Hepatocyte (in vitro differentiated cells): ENCODE results near the gene SMG7. TPM values are rescaled to one million over a fixed set of nuclear protein-coding genes. Genes with fewer than 3 reads are reported as not detected.
"Not testable (repeated sequence)": the region's sequence is repeated elsewhere in the genome, so short reads cannot be mapped to it uniquely, and the experiment has no call there.

Experiments
- DNase-seq: peaks from one replicate; pipeline ENCODE4 v3.0.0-alpha.2; 2016; ENCODE audit warnings: low spot score
- H2AFZ ChIP-seq: fragments of 200-600 bp; sonication (generic); 2 replicates; pipeline ENCODE4 v1.6.0; 2016; ENCODE audit warnings: antibody characterized with exemption, mild to moderate bottlenecking
- H3K27ac ChIP-seq: fragments of 200-600 bp; sonication (generic); 2 replicates; pipeline ENCODE4 v1.5.1; 2016; ENCODE audit warnings: mild to moderate bottlenecking
- H3K27me3 ChIP-seq: fragments of 200-600 bp; sonication (generic); 2 replicates; pipeline ENCODE4 v1.6.1; 2016
- H3K36me3 ChIP-seq: fragments of 200-600 bp; sonication (generic); replicated peaks from 2 replicates; pipeline ENCODE4 v1.5.1; 2016; ENCODE audit warnings: low read depth; ENCODE audit not compliant: insufficient read depth
- H3K4me1 ChIP-seq: fragments of 200-600 bp; sonication (generic); 2 replicates; pipeline ENCODE4 v1.5.1; 2016; ENCODE audit warnings: mild to moderate bottlenecking, moderate library complexity; ENCODE audit not compliant: insufficient read depth
- H3K4me2 ChIP-seq: fragments of 200-600 bp; sonication (generic); 2 replicates; pipeline ENCODE4 v1.6.0; 2016
- H3K4me3 ChIP-seq: fragments of 200-600 bp; sonication (generic); 2 replicates; pipeline ENCODE4 v1.5.1; 2016; ENCODE audit warnings: mild to moderate bottlenecking
- H3K79me2 ChIP-seq: fragments of 200-600 bp; sonication (generic); 2 replicates; pipeline ENCODE4 v1.6.0; 2017; ENCODE audit warnings: mild to moderate bottlenecking
- H3K9me2 ChIP-seq: fragments of 200-600 bp; sonication (generic); replicated peaks from 2 replicates; pipeline ENCODE4 v1.6.0; 2017; ENCODE audit warnings: mild to moderate bottlenecking; ENCODE audit not compliant: insufficient read depth
- H3K9me3 ChIP-seq: fragments of 200-600 bp; sonication (generic); 2 replicates; pipeline ENCODE4 v1.5.1; 2016; ENCODE audit warnings: low read depth, mild to moderate bottlenecking
- H4K20me1 ChIP-seq: fragments of 200-600 bp; sonication (generic); 2 replicates; pipeline ENCODE4 v1.6.0; 2016; ENCODE audit warnings: mild to moderate bottlenecking; ENCODE audit not compliant: insufficient read depth, poor library complexity, severe bottlenecking
- EZH2 ChIP-seq: fragments of 200-600 bp; sonication (generic); IDR thresholded peaks from 2 replicates; pipeline ENCODE4 v1.6.1; 2016; ENCODE audit warnings: antibody characterized with exemption, mild to moderate bottlenecking, borderline replicate concordance
- EZH2phosphoT487 ChIP-seq: fragments of 200-600 bp; sonication (generic); IDR thresholded peaks from one replicate; pipeline ENCODE4 v1.6.1; 2018; ENCODE audit warnings: antibody characterized with exemption, mild to moderate bottlenecking, low read depth, moderate library complexity; ENCODE audit not compliant: unreplicated experiment, severe bottlenecking
- WGBS: methylation state at CpG from one replicate; pipeline ENCODE4 v1.1.6; 2016; ENCODE audit warnings: low lambda C conversion rate; ENCODE audit errors: missing lambda C conversion rate; 5-methylcytosine and 5-hydroxymethylcytosine counted together
- polyA plus RNA-seq: library from polyadenylated mRNA; unstranded; fragments of >200 nt; fragmentation: Nextera tagmentation; extraction: Ambion mirVana; gene quantifications from 2 replicates; pipeline ENCODE4 v1.2.1, GENCODE V29; 2016
- total RNA-seq: library from RNA; depleted of rRNA; stranded (reverse); fragments of >200 nt; gene quantifications from 2 replicates; pipeline ENCODE4 v1.2.3, GENCODE V29; 2014
- TF ChIP-seq, protein P1 (sequence below): fragments of 200-600 bp; sonication (generic); IDR thresholded peaks from 2 replicates; pipeline ENCODE4 v1.5.1; 2016; ENCODE audit warnings: antibody characterized with exemption, mild to moderate bottlenecking; ENCODE audit not compliant: poor library complexity

The SMG7 gene
- total RNA-seq (28.8 and 39.5 TPM in 2 replicates), polyA plus RNA-seq (22.3 and 28.1 TPM in 2 replicates)

DNA sequence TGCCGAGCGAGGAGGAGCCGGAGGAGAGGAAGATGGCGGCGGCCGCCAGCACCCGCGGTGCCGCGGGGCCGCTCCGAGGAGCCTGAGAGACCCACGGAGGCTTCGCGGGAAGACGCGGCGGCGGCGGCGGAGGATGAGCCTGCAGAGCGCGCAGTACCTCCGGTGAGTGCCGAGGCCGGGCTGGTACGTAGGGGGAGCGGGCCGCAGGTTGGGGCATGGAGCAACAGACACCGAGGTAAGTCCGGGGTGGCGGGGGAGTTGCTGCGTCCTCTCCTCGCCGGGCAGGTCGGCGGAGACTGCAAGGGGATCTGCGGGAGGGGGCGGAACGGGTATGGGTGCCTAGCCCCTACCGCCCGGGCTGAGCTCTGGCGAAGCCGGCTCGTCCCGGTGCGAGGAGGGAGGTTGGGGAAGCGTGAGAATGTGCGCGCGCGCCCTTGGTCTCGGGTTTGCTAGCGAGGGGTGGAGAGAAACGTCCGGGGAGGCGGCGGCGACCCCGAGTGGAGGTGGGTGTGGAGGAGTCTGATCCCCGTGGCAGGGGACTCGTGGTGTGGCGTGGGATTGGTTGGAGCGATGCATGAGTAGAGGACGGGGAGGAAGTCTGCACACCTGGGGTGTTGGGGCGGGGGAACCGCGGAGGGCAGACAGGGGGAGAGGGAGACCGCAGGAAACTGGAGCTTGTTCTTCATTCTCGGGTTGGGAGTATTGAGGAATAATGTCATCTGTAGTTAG is at the start of gene SMG7:
Gene SMG7 (plus strand): TSS at position 12 of the 729 bp plus-strand sequence. CDS start 122 bp downstream, at position 134.
- H3K27ac ChIP-seq, result peak within 1 kb of the TSS; percentile 99
- 1% methylated on average over 33 of the region's 70 CpGs for WGBS

GRCh38 chr1:183423541-183423940 is 48.8 kb upstream of the SMG7 start:
- no peaks in the 10 kb centered on the region for H3K9me2 ChIP-seq
- TF ChIP-seq EZH2phosphoT487 (no peak), EZH2 (no peak)
- TF ChIP-seq, protein P1, sequence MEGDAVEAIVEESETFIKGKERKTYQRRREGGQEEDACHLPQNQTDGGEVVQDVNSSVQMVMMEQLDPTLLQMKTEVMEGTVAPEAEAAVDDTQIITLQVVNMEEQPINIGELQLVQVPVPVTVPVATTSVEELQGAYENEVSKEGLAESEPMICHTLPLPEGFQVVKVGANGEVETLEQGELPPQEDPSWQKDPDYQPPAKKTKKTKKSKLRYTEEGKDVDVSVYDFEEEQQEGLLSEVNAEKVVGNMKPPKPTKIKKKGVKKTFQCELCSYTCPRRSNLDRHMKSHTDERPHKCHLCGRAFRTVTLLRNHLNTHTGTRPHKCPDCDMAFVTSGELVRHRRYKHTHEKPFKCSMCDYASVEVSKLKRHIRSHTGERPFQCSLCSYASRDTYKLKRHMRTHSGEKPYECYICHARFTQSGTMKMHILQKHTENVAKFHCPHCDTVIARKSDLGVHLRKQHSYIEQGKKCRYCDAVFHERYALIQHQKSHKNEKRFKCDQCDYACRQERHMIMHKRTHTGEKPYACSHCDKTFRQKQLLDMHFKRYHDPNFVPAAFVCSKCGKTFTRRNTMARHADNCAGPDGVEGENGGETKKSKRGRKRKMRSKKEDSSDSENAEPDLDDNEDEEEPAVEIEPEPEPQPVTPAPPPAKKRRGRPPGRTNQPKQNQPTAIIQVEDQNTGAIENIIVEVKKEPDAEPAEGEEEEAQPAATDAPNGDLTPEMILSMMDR, result no peak
- no peaks in the 10 kb centered on the region for H3K36me3 ChIP-seq
- DNase-seq, result no peak
- H3K4me3 ChIP-seq, result no peak overlapping the region
- no peak overlapping the region for H3K27ac ChIP-seq
- no peaks in the 10 kb centered on the region for H3K9me3 ChIP-seq
- no peaks in the 10 kb centered on the region for H3K4me1 ChIP-seq
- 77% methylated on average over 1 of the region's 1 CpG for whole genome bisulfite sequencing
- H3K27me3 ChIP-seq, result peaks cover 14% of the 10 kb centered on the region
- no peak overlapping the region for H3K4me2 ChIP-seq
- H2AFZ ChIP-seq, result no peak overlapping the region
- H4K20me1 ChIP-seq, result no peaks in the 10 kb centered on the region
- no peaks in the 10 kb centered on the region for H3K79me2 ChIP-seq

More for the DNA sequence above, at the start of gene SMG7:
- no peaks in the 10 kb centered on the region for H3K27me3 ChIP-seq
- peak within 1 kb of the TSS; percentile 87 for H3K4me2 ChIP-seq
- H3K79me2 ChIP-seq, result peaks cover 49% of the 10 kb centered on the region
- DNase-seq, result peak; percentile 69
- peak within 1 kb of the TSS; percentile 78 for H3K4me3 ChIP-seq
- TF ChIP-seq, protein P1, result no peak
- TF ChIP-seq EZH2phosphoT487 (no peak), EZH2 (no peak)
- H3K4me1 ChIP-seq, result peaks cover 7% of the 10 kb centered on the region
- no peaks in the 10 kb centered on the region for H3K9me2 ChIP-seq
- no peaks in the 10 kb centered on the region for H3K36me3 ChIP-seq
- H3K9me3 ChIP-seq, result no peaks in the 10 kb centered on the region
- peaks cover 37% of the 10 kb centered on the region for H4K20me1 ChIP-seq
- H2AFZ ChIP-seq, result peak within 1 kb of the TSS; percentile 86

DNA sequence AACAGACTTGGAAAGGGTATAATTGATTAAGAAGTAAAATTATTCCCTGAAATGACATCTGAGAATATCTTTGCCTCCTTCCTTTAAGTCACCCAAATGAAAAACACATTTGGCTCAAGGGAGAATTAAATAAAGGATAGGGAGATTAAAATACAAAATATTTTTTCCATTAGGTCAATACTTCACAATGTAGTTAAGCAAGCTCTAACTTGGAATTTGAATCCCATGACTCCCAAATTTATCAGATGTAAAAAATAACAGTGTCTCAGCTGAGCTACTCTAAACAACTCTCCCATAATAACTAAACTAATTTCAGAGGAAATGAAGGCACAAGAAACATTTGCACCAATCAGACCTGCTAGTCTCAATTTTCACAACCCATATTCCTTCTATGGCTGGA is 47.6 kb upstream of the SMG7 start:
- H3K27me3 ChIP-seq, result peaks cover 2% of the 10 kb centered on the region
- no peaks in the 10 kb centered on the region for H3K9me3 ChIP-seq
- no peaks in the 10 kb centered on the region for H3K4me1 ChIP-seq
- no peaks in the 10 kb centered on the region for H3K79me2 ChIP-seq
- H3K9me2 ChIP-seq, result no peaks in the 10 kb centered on the region
- no peaks in the 10 kb centered on the region for H3K36me3 ChIP-seq
- TF ChIP-seq EZH2phosphoT487 (no peak), EZH2 (no peak)
- TF ChIP-seq, protein P1, result no peak
- H3K4me2 ChIP-seq, result no peak overlapping the region
- no peak overlapping the region for H3K4me3 ChIP-seq
- H4K20me1 ChIP-seq, result no peaks in the 10 kb centered on the region
- no peak overlapping the region for H3K27ac ChIP-seq
- no peak for DNase-seq
- H2AFZ ChIP-seq, result no peak overlapping the region

DNA sequence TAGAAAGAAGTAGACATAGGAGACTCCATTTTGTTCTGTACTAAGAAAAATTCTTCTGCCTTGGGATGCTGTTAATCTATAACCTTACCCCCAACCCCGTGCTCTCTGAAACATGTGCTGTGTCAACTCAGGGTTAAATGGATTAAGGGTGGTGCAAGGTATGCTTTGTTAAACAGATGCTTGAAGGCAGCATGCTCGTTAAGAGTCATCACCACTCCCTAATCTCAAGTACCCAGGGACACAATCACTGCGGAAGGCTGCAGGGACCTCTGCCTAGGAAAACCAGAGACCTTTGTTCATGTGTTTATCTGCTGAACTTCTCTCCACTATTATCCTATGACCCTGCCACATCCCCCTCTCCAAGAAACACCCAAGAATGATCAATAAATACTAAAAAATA is 44.7 kb upstream of the SMG7 start:
- H3K79me2 ChIP-seq, H3K4me1 ChIP-seq, H3K27me3 ChIP-seq, H3K9me2 ChIP-seq, H3K4me2 ChIP-seq, H4K20me1 ChIP-seq, H3K36me3 ChIP-seq, DNase-seq, H3K4me3 ChIP-seq, H3K9me3 ChIP-seq: not testable (repeated sequence)
- H3K27ac ChIP-seq, result peak overlapping the region; percentile 67
- WGBS, result 66% methylated on average over 3 of the region's 3 CpGs
- peak overlapping the region; percentile 24 for H2AFZ ChIP-seq
